SIG-M5 treated with dmso at 0.1 percent for 504 hours (cell line): ENCODE results near the gene UBE2S.
"Not testable (repeated sequence)": the region's sequence is repeated elsewhere in the genome, so short reads cannot be mapped to it uniquely, and the experiment has no call there.

Experiments used
- DNase-seq: peaks from one replicate; lab custom pipeline; 2025; ENCODE audit not compliant: unreplicated experiment; lab: John Stamatoyannopoulos, UW

The UBE2S gene

GRCh38 chr19:55407550-55407799 is at the start of gene UBE2S:
TSS of gene UBE2S (minus strand) at chr19:55407788. CDS start at chr19:55407589, 199 bp downstream.
- DNase-seq: not testable (repeated sequence)

- DNase-seq: no peak
Observed at GRCh38 chr19:55456347-55456746, 48.8 kb upstream of the UBE2S start.

GRCh38 chr19:55455576-55456235 is 48.1 kb upstream of the UBE2S start:
- DNase-seq: no peak

- no peak for DNase-seq
Observed at GRCh38 chr19:55454787-55455243, 47.2 kb upstream of the UBE2S start.

- no peak for DNase-seq
Observed at GRCh38 chr19:55453511-55454260, 46.1 kb upstream of the UBE2S start.

GRCh38 chr19:55452749-55453346 is 45.3 kb upstream of the UBE2S start:
- DNase-seq: peak; percentile 35

- no peak for DNase-seq
Observed at GRCh38 chr19:55451965-55452748, 44.6 kb upstream of the UBE2S start.

- DNase-seq: no peak
Observed at GRCh38 chr19:55451163-55451964, 43.8 kb upstream of the UBE2S start.

GRCh38 chr19:55449469-55449868 is 41.9 kb upstream of the UBE2S start:
- DNase-seq: no peak

GRCh38 chr19:55448175-55448490 is 40.5 kb upstream of the UBE2S start:
- DNase-seq: not testable (repeated sequence)

- no peak for DNase-seq
Observed at GRCh38 chr19:55447421-55448174, 40.0 kb upstream of the UBE2S start.

- DNase-seq: no peak
Observed at GRCh38 chr19:55446060-55446459, 38.5 kb upstream of the UBE2S start.

- no peak for DNase-seq
Observed at GRCh38 chr19:55444646-55445045, 37.1 kb upstream of the UBE2S start.

GRCh38 chr19:55443824-55444480 is 36.4 kb upstream of the UBE2S start:
- DNase-seq: no peak

- DNase-seq: no peak
Observed at GRCh38 chr19:55443045-55443823, 35.6 kb upstream of the UBE2S start, which contains the start of gene SHISA7. TSS of gene SHISA7 (minus strand) at chr19:55443300. CDS start at chr19:55442863, 437 bp downstream.

GRCh38 chr19:55442372-55442961 is 34.9 kb upstream of the UBE2S start:
- DNase-seq: no peak

- DNase-seq: no peak
Observed at GRCh38 chr19:55441692-55442321, 34.2 kb upstream of the UBE2S start.

GRCh38 chr19:55441319-55441691 is 33.7 kb upstream of the UBE2S start:
- peak; percentile 77 for DNase-seq
